ENCODE results near the gene RIMBP3C.

DNA sequence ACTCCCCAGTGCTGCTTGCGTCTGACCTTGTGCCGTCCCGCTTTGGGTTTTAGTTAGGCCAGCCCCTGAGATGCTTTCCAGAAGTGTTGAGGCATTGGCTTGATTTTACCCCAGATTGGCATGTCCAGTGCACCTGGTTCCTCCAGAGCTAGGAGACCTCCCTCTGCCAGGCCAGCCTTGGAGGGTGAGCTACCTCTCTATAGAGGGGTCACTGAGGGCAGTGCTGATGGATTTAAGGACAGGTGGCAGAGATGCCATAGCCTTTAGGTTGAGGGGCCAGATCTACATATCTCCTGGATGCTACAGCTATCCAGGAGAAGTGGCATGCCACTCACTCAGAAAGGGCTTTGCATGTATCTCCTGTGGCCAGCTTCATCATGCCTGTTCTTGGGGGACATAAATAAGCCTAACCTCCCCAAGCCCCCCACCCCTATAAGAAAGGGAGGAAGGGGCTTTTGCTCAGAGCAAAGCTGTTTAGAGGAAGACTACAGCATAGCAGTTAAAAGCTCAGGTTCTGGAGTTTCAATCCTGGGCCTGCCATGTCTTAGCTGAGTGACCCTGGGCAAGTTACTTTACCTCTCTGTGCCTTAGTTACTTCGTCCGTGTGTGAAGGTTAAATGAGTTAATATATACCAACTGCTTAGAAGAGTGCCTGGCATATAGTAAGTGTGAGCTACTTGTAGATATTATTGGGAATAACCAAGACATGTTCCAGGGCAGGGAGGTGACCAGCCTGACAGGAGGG, 22.7 kb upstream of the RIMBP3C start:
- TF ChIP-seq CTCF (conservative IDR thresholded peaks at IDR 0.05; ENCODE audit: low read depth, low read length), result no peak
- no peak for TF ChIP-seq EZH2 (IDR thresholded peaks at IDR 0.05; ENCODE audit: borderline replicate concordance, low read depth, low read length, poor library complexity, severe bottlenecking)
